Loucy (cell line): Measurements from ENCODE around the gene EIF3A.

ENCODE experiments used
- H2AFZ ChIP-seq: fragments of 200-600 bp; sonication (generic); 2 replicates; pipeline ENCODE4 v1.6.0; 2016; ENCODE audit warnings: antibody characterized with exemption, mild to moderate bottlenecking, low read length, moderate library complexity
- H3F3A ChIP-seq: fragments of 200-600 bp; 2 replicates; pipeline ENCODE4 v1.6.0; 2016; ENCODE audit warnings: antibody characterized with exemption, low read depth, mild to moderate bottlenecking
- H3K27me3 ChIP-seq: fragments of 200-600 bp; sonication (generic); 2 replicates; pipeline ENCODE4 v1.6.1; 2014; ENCODE audit warnings: low read length, mild to moderate bottlenecking; ENCODE audit not compliant: insufficient read depth, poor library complexity, severe bottlenecking
- H3K36me3 ChIP-seq: fragments of 200-600 bp; sonication (generic); 2 replicates; pipeline ENCODE4 v1.6.1; 2016; ENCODE audit warnings: low read length; ENCODE audit not compliant: insufficient read depth
- H3K4me1 ChIP-seq: fragments of 200-600 bp; sonication (generic); 2 replicates; pipeline ENCODE4 v1.5.1; 2014; ENCODE audit warnings: low read length, mild to moderate bottlenecking; ENCODE audit not compliant: insufficient read depth, poor library complexity, severe bottlenecking
- H3K4me2 ChIP-seq: fragments of 200-600 bp; sonication (generic); 2 replicates; pipeline ENCODE4 v1.6.0; 2014; ENCODE audit warnings: antibody characterized with exemption, low read length, low read depth, mild to moderate bottlenecking; ENCODE audit not compliant: poor library complexity, severe bottlenecking
- H3K4me3 ChIP-seq: fragments of 200-600 bp; sonication (generic); 2 replicates; pipeline ENCODE4 v1.5.1; 2014; ENCODE audit warnings: low read length, mild to moderate bottlenecking, mixed read lengths; ENCODE audit not compliant: poor library complexity, severe bottlenecking
- H3K79me2 ChIP-seq: fragments of 200-600 bp; sonication (generic); 2 replicates; pipeline ENCODE4 v1.6.1; 2014; ENCODE audit warnings: low read length; ENCODE audit not compliant: insufficient read depth
- H3K9ac ChIP-seq: fragments of 200-600 bp; sonication (generic); 2 replicates; pipeline ENCODE4 v1.6.0; 2014; ENCODE audit warnings: mild to moderate bottlenecking, low read depth, low read length, moderate library complexity; ENCODE audit not compliant: poor library complexity, severe bottlenecking
- H3K9me2 ChIP-seq: fragments of 200-600 bp; sonication (generic); replicated peaks from 2 replicates; pipeline ENCODE4 v1.6.1; 2016; ENCODE audit warnings: low read depth, low read length, mixed read lengths
- H3K9me3 ChIP-seq: fragments of 200-600 bp; sonication (generic); 2 replicates; pipeline ENCODE4 v1.6.1; 2014; ENCODE audit warnings: mild to moderate bottlenecking, antibody characterized with exemption, low read length, low read depth; ENCODE audit not compliant: insufficient read depth
- H4K20me1 ChIP-seq: fragments of 200-600 bp; sonication (generic); 2 replicates; pipeline ENCODE4 v1.6.0; 2014; ENCODE audit warnings: antibody characterized with exemption, low read length, mild to moderate bottlenecking; ENCODE audit not compliant: insufficient read depth, poor library complexity, severe bottlenecking
- EZH2phosphoT487 ChIP-seq: fragments of 200-600 bp; IDR thresholded peaks from 2 replicates; pipeline ENCODE4 v1.6.1; 2018; ENCODE audit warnings: antibody characterized with exemption, mild to moderate bottlenecking, moderate library complexity, borderline replicate concordance
- TF ChIP-seq, protein P1 (sequence below): fragments of 200-600 bp; sonication (generic); conservative IDR thresholded peaks from 2 replicates; pipeline ENCODE4 v1.5.1; 2014; ENCODE audit warnings: mild to moderate bottlenecking, antibody characterized with exemption, low read length

Gene EIF3A

DNA sequence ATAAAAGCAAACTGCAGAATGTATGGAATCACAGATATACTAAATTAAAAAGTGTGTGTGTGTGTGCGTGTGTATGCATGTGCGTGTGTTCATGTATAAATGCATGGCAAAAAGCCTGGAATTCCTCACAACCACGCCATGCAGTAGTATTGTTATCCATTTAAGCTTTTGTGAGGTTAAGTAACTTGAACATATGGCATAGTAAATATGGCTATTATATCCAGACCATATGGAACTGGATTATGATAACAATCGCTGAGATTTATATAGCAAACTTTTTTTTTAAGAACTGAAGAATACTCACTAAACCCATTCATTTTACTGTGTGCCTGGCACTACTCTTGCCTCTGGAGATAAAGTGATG, 73.4 kb downstream of the EIF3A start:
- H3K9me3 ChIP-seq = no peaks in the 10 kb centered on the region
- no peak overlapping the region for H2AFZ ChIP-seq
- H3K4me2 ChIP-seq = no peak overlapping the region
- no peaks in the 10 kb centered on the region for H3K79me2 ChIP-seq
- H3F3A ChIP-seq = no peaks in the 10 kb centered on the region
- no peaks in the 10 kb centered on the region for H4K20me1 ChIP-seq
- no peaks in the 10 kb centered on the region for H3K9me2 ChIP-seq
- no peaks in the 10 kb centered on the region for H3K27me3 ChIP-seq
- no peak overlapping the region for H3K9ac ChIP-seq
- no peaks in the 10 kb centered on the region for H3K4me1 ChIP-seq
- H3K4me3 ChIP-seq = no peak overlapping the region
- TF ChIP-seq EZH2phosphoT487 = no peak
- TF ChIP-seq, protein P1, sequence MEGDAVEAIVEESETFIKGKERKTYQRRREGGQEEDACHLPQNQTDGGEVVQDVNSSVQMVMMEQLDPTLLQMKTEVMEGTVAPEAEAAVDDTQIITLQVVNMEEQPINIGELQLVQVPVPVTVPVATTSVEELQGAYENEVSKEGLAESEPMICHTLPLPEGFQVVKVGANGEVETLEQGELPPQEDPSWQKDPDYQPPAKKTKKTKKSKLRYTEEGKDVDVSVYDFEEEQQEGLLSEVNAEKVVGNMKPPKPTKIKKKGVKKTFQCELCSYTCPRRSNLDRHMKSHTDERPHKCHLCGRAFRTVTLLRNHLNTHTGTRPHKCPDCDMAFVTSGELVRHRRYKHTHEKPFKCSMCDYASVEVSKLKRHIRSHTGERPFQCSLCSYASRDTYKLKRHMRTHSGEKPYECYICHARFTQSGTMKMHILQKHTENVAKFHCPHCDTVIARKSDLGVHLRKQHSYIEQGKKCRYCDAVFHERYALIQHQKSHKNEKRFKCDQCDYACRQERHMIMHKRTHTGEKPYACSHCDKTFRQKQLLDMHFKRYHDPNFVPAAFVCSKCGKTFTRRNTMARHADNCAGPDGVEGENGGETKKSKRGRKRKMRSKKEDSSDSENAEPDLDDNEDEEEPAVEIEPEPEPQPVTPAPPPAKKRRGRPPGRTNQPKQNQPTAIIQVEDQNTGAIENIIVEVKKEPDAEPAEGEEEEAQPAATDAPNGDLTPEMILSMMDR = no peak
- no peaks in the 10 kb centered on the region for H3K36me3 ChIP-seq

DNA sequence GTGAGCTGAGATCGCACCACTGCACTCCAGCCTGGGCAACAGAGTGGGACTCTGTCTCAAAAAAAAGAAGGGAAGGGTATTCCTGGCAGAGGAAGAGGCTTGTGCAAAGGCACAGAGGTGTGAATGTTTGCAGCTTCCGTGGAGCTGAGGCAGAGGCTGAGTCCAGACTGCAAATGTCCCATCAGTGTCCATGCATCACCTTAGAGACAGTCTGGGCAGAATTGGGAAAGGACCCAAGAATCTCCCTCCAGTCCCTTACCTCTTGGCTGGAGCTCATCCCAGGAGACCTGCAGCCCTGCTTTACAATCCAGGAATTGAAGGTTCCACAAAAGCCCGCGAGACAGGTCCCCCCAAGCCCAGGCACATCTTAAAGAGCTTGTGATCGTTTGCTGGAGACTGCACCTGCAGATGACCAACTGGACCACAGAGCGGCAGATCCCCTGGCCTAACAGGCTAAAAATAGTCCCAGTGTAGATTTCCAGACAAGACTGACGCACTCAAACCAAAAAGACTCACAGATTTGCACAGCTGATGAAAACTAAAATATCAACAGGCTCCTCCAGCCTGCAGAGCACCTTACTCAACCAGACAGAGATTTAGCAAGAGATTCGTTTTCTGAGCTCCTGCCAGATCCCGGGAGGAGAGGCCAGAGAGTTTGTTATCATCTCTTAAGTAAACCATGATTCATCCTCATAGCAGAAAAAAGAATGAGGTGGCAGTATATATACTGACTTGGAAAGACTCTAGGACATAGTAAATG, 74.0 kb downstream of the EIF3A start:
- Histone ChIP-seq H3K27me3 (no peaks in the 10 kb centered on the region), H3K36me3 (no peaks in the 10 kb centered on the region), H3K4me1 (no peaks in the 10 kb centered on the region), H3F3A (no peaks in the 10 kb centered on the region), H3K79me2 (no peaks in the 10 kb centered on the region), H2AFZ (no peak overlapping the region), H3K9ac (no peak overlapping the region), H3K4me3 (no peak overlapping the region), H3K9me2 (no peaks in the 10 kb centered on the region), H4K20me1 (no peaks in the 10 kb centered on the region), H3K4me2 (no peak overlapping the region), H3K9me3 (no peaks in the 10 kb centered on the region)
- TF ChIP-seq EZH2phosphoT487 = no peak
- TF ChIP-seq, protein P1 = no peak

DNA sequence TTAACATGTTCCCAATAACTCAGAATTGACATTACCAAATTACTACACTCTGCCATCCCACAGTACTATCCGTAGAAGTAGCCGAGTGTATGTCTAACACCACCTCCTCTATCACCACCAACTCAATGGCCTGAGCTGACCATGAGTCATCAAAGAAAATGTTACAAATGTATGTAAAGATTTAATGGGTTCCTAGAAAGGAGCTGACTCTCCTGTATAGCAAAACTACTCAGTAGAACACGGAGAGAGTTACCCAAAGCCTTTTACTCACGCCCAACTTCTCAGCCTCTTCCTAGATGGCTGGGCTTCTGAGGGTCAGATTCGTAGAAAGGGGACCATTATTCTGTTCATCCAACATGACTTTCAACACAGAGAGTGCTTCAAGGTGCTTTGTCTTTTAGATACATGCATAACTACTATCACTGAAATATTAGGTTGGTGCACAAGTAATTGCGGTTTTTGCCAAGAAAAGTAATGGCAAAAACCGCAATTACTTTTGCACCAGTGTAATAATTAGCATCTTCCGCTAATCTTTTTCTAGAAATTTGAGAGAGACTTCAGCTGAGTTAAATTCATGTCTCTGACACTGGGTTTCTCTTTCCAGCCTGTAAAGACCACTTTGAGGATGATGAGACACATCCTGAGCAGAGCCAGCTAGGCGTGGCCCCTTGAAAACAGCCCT, 75.1 kb downstream of the EIF3A start:
- H4K20me1 ChIP-seq = no peaks in the 10 kb centered on the region
- H2AFZ ChIP-seq = no peak overlapping the region
- H3K9me3 ChIP-seq = no peaks in the 10 kb centered on the region
- no peaks in the 10 kb centered on the region for H3K36me3 ChIP-seq
- H3K79me2 ChIP-seq = no peaks in the 10 kb centered on the region
- no peaks in the 10 kb centered on the region for H3K27me3 ChIP-seq
- H3K4me3 ChIP-seq = no peak overlapping the region
- H3K4me2 ChIP-seq = no peak overlapping the region
- H3F3A ChIP-seq = no peaks in the 10 kb centered on the region
- no peak overlapping the region for H3K9ac ChIP-seq
- TF ChIP-seq EZH2phosphoT487 = no peak
- TF ChIP-seq, protein P1 = no peak
- no peaks in the 10 kb centered on the region for H3K4me1 ChIP-seq
- H3K9me2 ChIP-seq = no peaks in the 10 kb centered on the region
